H54 (cell line): ENCODE measurements around the gene VN1R2.
"Not testable (repeated sequence)": the region's sequence is repeated elsewhere in the genome, so short reads cannot be mapped to it uniquely, and the experiment has no call there.

ENCODE experiments used
- DNase-seq: peaks from one replicate; pipeline ENCODE4 v3.0.0; 2011; ENCODE audit warnings: low spot score, mixed read lengths; ENCODE audit not compliant: insufficient read length
- FAIRE-seq: peaks from 3 replicates; lab custom pipeline; 2011; peaks lifted over from hg19 to GRCh38; lab: Jason Lieb, UNC
- POLR2A ChIP-seq: IDR thresholded peaks from 2 replicates; pipeline ENCODE4 v1.6.1; 2011; ENCODE audit warnings: low read depth, mild to moderate bottlenecking, low read length

VN1R2 gene

GRCh38 chr19:53290758-53291549 is 32.9 kb downstream of the VN1R2 start:
- TF ChIP-seq POLR2A, result no peak
- DNase-seq (no peak), FAIRE-seq (no peak)

- DNase-seq, result no peak
- no peak for FAIRE-seq
- TF ChIP-seq POLR2A, result no peak
Observed at GRCh38 chr19:53294786-53295441, 36.8 kb downstream of the VN1R2 start.

GRCh38 chr19:53301341-53301740 is 43.2 kb downstream of the VN1R2 start:
- not testable (repeated sequence) for DNase-seq, FAIRE-seq

GRCh38 chr19:53308339-53308811 is 50.3 kb downstream of the VN1R2 start:
- no peak for FAIRE-seq
- no peak for TF ChIP-seq POLR2A
- no peak for DNase-seq
